K562 (cell line): ENCODE data around the gene PICK1. TPM values are rescaled to one million over a fixed set of nuclear protein-coding genes. Genes with fewer than 3 reads are reported as not detected.

Source experiments
- BRF2 ChIP-seq: IDR thresholded peaks from 3 replicates; pipeline ENCODE4 v1.6.1; 2011; ENCODE audit warnings: borderline replicate concordance, mild to moderate bottlenecking; ENCODE audit not compliant: insufficient read length, insufficient read depth
- CCAR2 ChIP-seq: fragments of 200-400 bp; formaldehyde crosslinking; IDR thresholded peaks from 2 replicates; pipeline ENCODE4 v1.6.1; 2017; ENCODE audit warnings: mild to moderate bottlenecking, low read depth, low read length
- CHAMP1 ChIP-seq: fragments of 450-650 bp; IDR thresholded peaks from 2 replicates; pipeline ENCODE4 v1.6.1; 2016; ENCODE audit warnings: mild to moderate bottlenecking
- CREB3 ChIP-seq: fragments of 450-650 bp; conservative IDR thresholded peaks from 2 replicates; pipeline ENCODE4 v1.6.1; 2016; ENCODE audit warnings: missing genetic modification characterization, low read depth, mild to moderate bottlenecking, missing compliant biosample characterization, moderate library complexity
- GATA2 ChIP-seq: sonication (generic); formaldehyde crosslinking; IDR thresholded peaks from 2 replicates; pipeline ENCODE4 v1.4.0; 2020; ENCODE audit warnings: mild to moderate bottlenecking, missing genetic modification reagents
- GMEB1 ChIP-seq: fragments of 250-450 bp; sonication (Bioruptor Pico); IDR thresholded peaks from 2 replicates; pipeline ENCODE4 v1.4.0; 2020; ENCODE audit warnings: mild to moderate bottlenecking
- MITF ChIP-seq: IDR thresholded peaks from 2 replicates; pipeline ENCODE4 v1.6.1; 2014; ENCODE audit warnings: antibody characterized with exemption
- MYC ChIP-seq, 2 experiments: fragments of 250-450 bp in 1 of 2; sonication (Bioruptor Pico) in 1 of 2; IDR thresholded peaks; 2 replicates each; pipeline versions ENCODE4 v1.5.1 to v1.6.1; 2012 to 2021; ENCODE audit warnings: low read depth in 2 of 2, borderline replicate concordance in 1 of 2, improper control_type of control experiment in 1 of 2, low read length in 1 of 2, mild to moderate bottlenecking in 1 of 2, moderate library complexity in 1 of 2
- NFE2 ChIP-seq: IDR thresholded peaks from 2 replicates; pipeline ENCODE4 v1.6.1; 2014; ENCODE audit warnings: antibody characterized with exemption, low read depth
- POU5F1 ChIP-seq: fragments of 150-350 bp; IDR thresholded peaks from 2 replicates; pipeline ENCODE4 v1.6.1; 2014; ENCODE audit warnings: borderline replicate concordance, low read length, low read depth, mild to moderate bottlenecking; ENCODE audit not compliant: partially characterized antibody
- RB1 ChIP-seq: fragments of 450-650 bp; IDR thresholded peaks from 2 replicates; pipeline ENCODE4 v1.6.1; 2017; ENCODE audit warnings: low read depth, mild to moderate bottlenecking
- ZNF24 ChIP-seq: fragments of 450-650 bp; IDR thresholded peaks from 2 replicates; pipeline ENCODE4 v1.6.1; 2016
- ZNF277 ChIP-seq: fragments of 250-450 bp; sonication (Bioruptor Pico); IDR thresholded peaks from 2 replicates; pipeline ENCODE4 v1.8.0; 2022; ENCODE audit warnings: inconsistent platforms, mild to moderate bottlenecking, moderate library complexity, borderline replicate concordance
- ZNF764 ChIP-seq: fragments of 250-450 bp; sonication (Bioruptor Pico); IDR thresholded peaks from 2 replicates; pipeline ENCODE4 v1.4.0; 2020; ENCODE audit warnings: low read depth, mild to moderate bottlenecking, moderate library complexity
- ZNF778 ChIP-seq: fragments of 450-650 bp; formaldehyde crosslinking; IDR thresholded peaks from 2 replicates; pipeline ENCODE4 v1.4.0; 2020; ENCODE audit warnings: mild to moderate bottlenecking, moderate library complexity
- polyA plus RNA-seq, 8 experiments: library from polyadenylated mRNA; depleted of rRNA in 4 of 8; stranded (reverse) in 5 of 8; unstranded in 3 of 8; fragments of >200 nt; fragmentation: Nextera tagmentation in 2 of 8; fragmentation: Illumina TruSeq in 1 of 8; extraction: Ambion mirVana in 2 of 8; extraction: Trizol in 1 of 8; gene quantifications; 2 replicates each; pipeline versions ENCODE4 v1.2.1 to v1.2.3, GENCODE V29; 2011 to 2014; ENCODE audit warnings: inconsistent platforms in 1 of 8, missing spikeins in 1 of 8
- total RNA-seq, 7 experiments: library from RNA; depleted of rRNA in 6 of 7; stranded (reverse); fragments of >200 nt in 6 of 7; fragmentation: Illumina TruSeq in 2 of 7; extraction: Trizol in 2 of 7; gene quantifications; 2 replicates each; pipeline versions ENCODE4 v1.2.1 to v1.2.3, GENCODE V29; 2011 to 2021; ENCODE audit warnings: low replicate concordance in 1 of 7

PICK1 gene
- total and polyA plus RNA-seq, 9 of the 15 experiments (the other 6 are each of a cell fraction or from before 2014, with no cell fraction given): 0.06 to 11.0 (median 7.9) TPM; not detected in 1

- TF ChIP-seq MITF: no peak
- TF ChIP-seq ZNF277 (CRISPR knock-in tag): no peak
- TF ChIP-seq RB1: no peak
- TF ChIP-seq ZNF778: no peak
- no peak for TF ChIP-seq NFE2
- no peak for TF ChIP-seq ZNF764
- no peak for TF ChIP-seq CCAR2
- TF ChIP-seq GATA2 (CRISPR knock-in tag): no peak
- TF ChIP-seq MYC (IDR thresholded peaks at IDR 0.05; ENCODE audit: low read depth, low read length): 0 out of 2 replicates have a peak, but pooled peaks have one; percentile 34
- no peak for TF ChIP-seq MYC (CRISPR knock-in tag; IDR thresholded peaks at IDR 0.05; ENCODE audit: borderline replicate concordance, low read depth)
- TF ChIP-seq CREB3 (tag): no peak
- no peak for TF ChIP-seq ZNF24
- no peak for TF ChIP-seq BRF2
- TF ChIP-seq POU5F1: no peak
- TF ChIP-seq GMEB1: peak; percentile 23; the same call in 1 of the 2 replicates
- no peak for TF ChIP-seq CHAMP1
Measured at GRCh38 chr22:38056969-38057891, at the start of gene PICK1 (continued).
